ENCODE measurements around the gene CNTNAP2.

Gene CNTNAP2

DNA sequence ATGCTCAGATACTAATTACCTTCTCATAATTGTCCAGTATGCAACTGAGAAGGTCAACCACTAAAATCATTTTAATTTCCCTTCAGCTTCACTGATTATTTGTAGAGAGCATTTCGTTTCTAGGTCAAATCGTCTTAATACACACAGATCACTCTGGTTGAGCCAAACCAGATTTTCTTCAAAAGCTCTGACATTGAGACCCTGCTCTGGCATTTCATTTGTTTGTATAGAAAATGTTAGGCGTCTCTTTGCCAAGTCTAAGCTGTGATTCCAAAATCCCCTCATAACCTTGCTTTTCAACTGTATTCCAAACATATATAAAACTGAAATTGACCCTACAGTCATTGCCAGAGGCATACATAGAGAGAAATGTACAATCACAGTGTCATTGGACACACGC, 520.0 kb downstream of the CNTNAP2 start:
- DNase-seq (ENCODE audit: low spot score): no peak

DNA sequence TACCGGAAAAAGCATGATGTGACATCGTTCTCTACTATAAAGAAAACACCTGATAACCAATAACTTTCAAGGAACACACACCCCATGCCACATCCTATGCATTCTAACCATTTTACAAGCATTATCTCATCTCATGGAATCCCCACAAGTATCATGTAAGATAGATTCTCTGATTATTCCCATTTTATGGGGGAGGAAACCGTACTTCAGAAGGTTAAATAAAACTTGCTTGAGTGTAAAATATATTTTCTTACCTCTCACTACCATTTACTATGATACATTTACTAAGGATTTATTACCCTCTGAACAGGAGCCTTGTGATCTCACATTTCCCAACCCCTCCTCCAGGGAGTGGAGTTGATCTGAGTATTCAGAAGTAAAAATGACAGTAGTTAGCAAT, 522.7 kb downstream of the CNTNAP2 start:
- TF ChIP-seq, protein P1, sequence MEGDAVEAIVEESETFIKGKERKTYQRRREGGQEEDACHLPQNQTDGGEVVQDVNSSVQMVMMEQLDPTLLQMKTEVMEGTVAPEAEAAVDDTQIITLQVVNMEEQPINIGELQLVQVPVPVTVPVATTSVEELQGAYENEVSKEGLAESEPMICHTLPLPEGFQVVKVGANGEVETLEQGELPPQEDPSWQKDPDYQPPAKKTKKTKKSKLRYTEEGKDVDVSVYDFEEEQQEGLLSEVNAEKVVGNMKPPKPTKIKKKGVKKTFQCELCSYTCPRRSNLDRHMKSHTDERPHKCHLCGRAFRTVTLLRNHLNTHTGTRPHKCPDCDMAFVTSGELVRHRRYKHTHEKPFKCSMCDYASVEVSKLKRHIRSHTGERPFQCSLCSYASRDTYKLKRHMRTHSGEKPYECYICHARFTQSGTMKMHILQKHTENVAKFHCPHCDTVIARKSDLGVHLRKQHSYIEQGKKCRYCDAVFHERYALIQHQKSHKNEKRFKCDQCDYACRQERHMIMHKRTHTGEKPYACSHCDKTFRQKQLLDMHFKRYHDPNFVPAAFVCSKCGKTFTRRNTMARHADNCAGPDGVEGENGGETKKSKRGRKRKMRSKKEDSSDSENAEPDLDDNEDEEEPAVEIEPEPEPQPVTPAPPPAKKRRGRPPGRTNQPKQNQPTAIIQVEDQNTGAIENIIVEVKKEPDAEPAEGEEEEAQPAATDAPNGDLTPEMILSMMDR (IDR thresholded peaks at IDR 0.05; ENCODE audit: extremely low read depth, missing control alignments): no peak
- DNase-seq (ENCODE audit: low spot score): no peak

More for the DNA sequence above, 520.0 kb downstream of the CNTNAP2 start:
- TF ChIP-seq, protein P1 (IDR thresholded peaks at IDR 0.05; ENCODE audit: extremely low read depth, missing control alignments): no peak

DNA sequence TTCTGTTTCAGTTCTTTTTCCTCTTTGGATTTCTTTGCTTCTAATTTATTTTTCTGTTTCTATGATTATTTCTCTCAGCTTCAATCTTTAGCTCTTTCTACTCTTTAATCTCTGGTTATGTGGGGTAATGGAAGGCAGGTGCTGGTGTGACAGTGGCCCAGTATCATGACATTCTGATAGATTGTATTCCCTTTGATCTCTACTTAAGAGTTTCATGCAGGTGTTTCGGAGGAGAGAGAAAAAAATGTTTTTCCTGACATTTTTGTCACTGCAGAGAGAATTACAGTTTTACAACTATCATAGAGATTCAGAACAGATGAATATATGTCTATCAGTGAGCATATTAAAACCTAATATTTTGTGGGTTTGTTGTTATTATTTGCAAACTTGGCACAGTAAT, 524.9 kb downstream of the CNTNAP2 start:
- DNase-seq (ENCODE audit: low spot score): no peak
- TF ChIP-seq, protein P1 (IDR thresholded peaks at IDR 0.05; ENCODE audit: extremely low read depth, missing control alignments): no peak

DNA sequence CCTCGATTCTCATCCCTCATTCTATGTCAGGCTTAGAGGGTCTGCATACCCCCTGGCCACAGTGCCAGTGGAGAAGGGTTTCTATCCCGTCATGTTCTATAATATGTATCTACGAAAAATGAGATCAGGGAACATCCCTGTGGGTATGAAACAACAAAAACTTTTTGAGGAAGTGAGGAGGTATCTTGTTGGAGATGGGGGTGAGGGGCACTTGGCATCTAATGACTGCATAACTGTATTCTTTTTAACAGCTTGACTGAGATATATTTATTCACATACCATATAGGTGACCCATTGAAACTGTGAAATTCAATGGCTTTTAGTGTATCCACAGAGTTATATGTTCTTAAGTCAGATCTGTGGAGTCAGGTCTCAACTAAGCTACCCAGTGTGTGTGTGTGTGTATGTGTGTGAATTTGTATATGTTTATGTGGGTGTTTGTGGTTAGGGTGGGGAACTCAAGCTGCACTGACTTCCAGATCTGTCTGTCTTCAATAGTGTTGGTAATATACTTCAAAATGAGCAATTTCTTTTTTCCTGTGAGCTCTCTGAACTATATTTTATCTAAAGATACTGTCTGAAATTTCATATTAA, 528.9 kb downstream of the CNTNAP2 start:
- TF ChIP-seq, protein P1 (IDR thresholded peaks at IDR 0.05; ENCODE audit: extremely low read depth, missing control alignments): no peak
- DNase-seq (ENCODE audit: low spot score): no peak

DNA sequence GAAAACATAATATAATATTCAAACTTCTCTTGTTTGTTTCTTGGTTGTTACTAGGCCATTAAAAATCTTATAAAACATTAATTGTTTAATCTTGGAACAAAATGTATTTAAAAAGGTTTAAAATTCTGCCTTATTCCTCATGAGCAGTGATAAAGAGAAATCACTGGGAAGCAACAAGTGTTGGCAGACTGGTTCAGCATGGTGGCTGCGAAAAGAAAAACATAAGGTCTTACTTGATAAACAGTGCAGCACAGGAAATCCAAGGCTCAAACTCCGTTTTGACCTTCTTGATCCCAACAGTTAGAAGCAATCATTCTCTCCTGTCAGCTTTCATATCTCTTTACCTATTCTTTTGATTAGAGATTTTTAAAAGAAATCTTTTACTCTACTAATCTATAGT, 530.8 kb downstream of the CNTNAP2 start:
- no peak for DNase-seq (ENCODE audit: low spot score)
- TF ChIP-seq, protein P1 (IDR thresholded peaks at IDR 0.05; ENCODE audit: extremely low read depth, missing control alignments): no peak

DNA sequence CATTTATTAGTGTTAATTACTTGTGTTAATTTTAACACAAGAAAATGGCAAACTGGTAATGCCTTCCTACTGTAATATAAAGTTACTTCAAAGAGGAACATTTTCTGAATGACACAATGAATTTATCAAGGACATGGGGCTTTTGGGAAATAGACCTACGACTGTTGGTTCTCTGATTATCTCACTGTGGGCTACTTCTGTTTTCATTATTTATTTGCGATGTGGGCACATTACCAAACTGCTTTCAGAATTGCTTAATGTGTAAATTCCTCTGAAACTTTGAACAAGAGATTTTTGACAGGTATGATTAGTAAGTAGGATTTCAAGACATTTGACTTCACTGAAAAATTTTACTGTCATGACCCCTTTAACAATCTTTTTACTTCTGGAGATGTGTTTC, 535.6 kb downstream of the CNTNAP2 start:
- no peak for DNase-seq (ENCODE audit: low spot score)
- TF ChIP-seq, protein P1 (IDR thresholded peaks at IDR 0.05; ENCODE audit: extremely low read depth, missing control alignments): no peak

DNA sequence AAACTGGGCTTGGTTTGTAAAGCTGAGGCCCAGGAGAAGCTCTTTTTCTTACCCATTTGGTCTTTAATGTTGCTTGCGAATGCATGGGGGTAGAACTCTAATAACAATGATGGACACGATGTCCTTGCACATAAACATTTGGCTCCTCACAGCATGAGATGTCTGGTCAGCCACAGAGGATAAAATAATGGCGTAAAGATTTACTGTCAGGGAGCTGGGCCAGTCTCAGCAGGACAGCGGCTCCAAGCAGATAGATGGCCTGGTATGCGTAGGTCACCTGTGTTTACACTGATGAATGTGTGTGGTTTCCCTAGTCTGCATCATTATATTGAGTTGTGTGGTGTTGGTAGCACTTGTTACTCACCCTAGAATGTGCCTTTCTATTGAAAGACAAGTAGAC, 537.4 kb downstream of the CNTNAP2 start:
- TF ChIP-seq, protein P1 (IDR thresholded peaks at IDR 0.05; ENCODE audit: extremely low read depth, missing control alignments): no peak
- no peak for DNase-seq (ENCODE audit: low spot score)
